Uterus (tissue), 4 donors: Measurements from ENCODE around the gene DCHS2. TPM values are rescaled to one million over a fixed set of nuclear protein-coding genes. Genes with fewer than 3 reads are reported as not detected.

ENCODE experiments used
- DNase-seq, 2 donors: peaks; one replicate each; pipeline ENCODE4 v3.0.0-alpha.2; 2019 to 2020
- H3K27ac ChIP-seq, 2 donors: fragments of 200-600 bp; sonication (generic); 1 replicate in 1 of 2; 2 replicates in 1 of 2; pipeline ENCODE4 v1.5.1; 2016 to 2018
- H3K27me3 ChIP-seq, 2 donors: fragments of 200-600 bp; sonication (generic); one replicate each; pipeline ENCODE4 v1.5.1; 2018 to 2019; ENCODE audit warnings: control low read depth in 1 of 2
- H3K36me3 ChIP-seq, 2 donors: fragments of 200-600 bp; sonication (generic); one replicate each; pipeline ENCODE4 v1.5.1; 2019; ENCODE audit warnings: control low read depth in 1 of 2
- H3K4me1 ChIP-seq, 2 donors: fragments of 200-600 bp; sonication (generic); one replicate each; pipeline ENCODE4 v1.5.1; 2018 to 2019; ENCODE audit warnings: control low read depth in 1 of 2
- H3K4me3 ChIP-seq, 2 donors: fragments of 200-600 bp; sonication (generic); 1 replicate in 1 of 2; 2 replicates in 1 of 2; pipeline ENCODE4 v1.5.1; 2018 to 2019; ENCODE audit warnings: mild to moderate bottlenecking in 1 of 2
- H3K9me3 ChIP-seq, 2 donors: fragments of 200-600 bp; sonication (generic); one replicate each; pipeline ENCODE4 v1.5.1; 2019; ENCODE audit warnings: control low read depth in 1 of 2
- POLR2A ChIP-seq, 2 donors: fragments of 450-650 bp; IDR thresholded peaks; one replicate each; pipeline ENCODE4 v1.6.1; 2016; ENCODE audit warnings: antibody characterized with exemption in 2 of 2, mild to moderate bottlenecking in 1 of 2, moderate library complexity in 1 of 2
- intact Hi-C: fragments of 100-400 bp; cut with DNase I; formaldehyde crosslinking; loops from one replicate; pipeline ENCODE4 v1.15.1; 2023; ENCODE audit warnings: low total_unique reads
- total RNA-seq, 4 donors: library from RNA; depleted of rRNA in 3 of 4; stranded (reverse); fragments of >200 nt in 3 of 4; gene quantifications; one replicate each; pipeline versions ENCODE4 v1.1.0 to v1.2.4, GENCODE V29; 2014 to 2023
- TF ChIP-seq, protein P1 (sequence below), 4 experiments: fragments of 200-600 bp in 2 of 4; fragments of 450-650 bp in 2 of 4; sonication (generic) in 2 of 4; IDR thresholded peaks; one replicate each; pipeline ENCODE4 v1.5.1; 2016 to 2019; ENCODE audit warnings: antibody characterized with exemption in 4 of 4, mild to moderate bottlenecking in 2 of 4, moderate library complexity in 1 of 4
- donor health status: DM: yes; HTN: yes; CAD: no.

The DCHS2 gene
- total RNA-seq, 4 donors from 2014 or later, result 10.6 to 51.4 (median 17.5) TPM

DNA sequence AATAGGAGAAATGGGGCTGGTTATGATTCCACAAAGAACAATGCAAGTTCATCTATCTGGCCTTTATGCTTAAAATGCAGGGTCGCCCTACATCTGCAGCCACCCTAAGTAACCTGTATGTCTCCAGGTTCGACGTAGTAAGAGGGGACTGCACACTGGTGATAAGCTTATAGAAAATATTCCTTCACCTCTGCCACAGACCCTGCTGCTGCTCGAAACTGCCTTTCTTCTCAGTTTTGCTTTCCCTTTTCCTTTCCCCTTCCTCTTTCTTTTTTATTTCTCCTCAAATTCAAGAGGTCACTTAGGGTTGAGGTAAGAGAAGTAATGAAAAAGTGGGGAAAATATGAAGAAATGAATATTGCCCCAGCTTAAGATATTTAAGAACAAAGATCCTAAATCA is 123.5 kb downstream of the DCHS2 start:
- no peak overlapping the region for H3K4me3 ChIP-seq
- peak overlapping the region; percentile 14 to 34 for H3K27ac ChIP-seq
- H3K27me3 ChIP-seq, result no peaks in the 10 kb centered on the region
- H3K9me3 ChIP-seq, result no peaks in the 10 kb centered on the region
- DNase-seq, result no peak
- intact Hi-C loops, result no loop called here
- peaks cover 0 to 4% of the 10 kb centered on the region in 2 donors for H3K4me1 ChIP-seq
- no peaks in the 10 kb centered on the region for H3K36me3 ChIP-seq
- TF ChIP-seq POLR2A (IDR thresholded peaks at IDR 0.05), result no peak

DNA sequence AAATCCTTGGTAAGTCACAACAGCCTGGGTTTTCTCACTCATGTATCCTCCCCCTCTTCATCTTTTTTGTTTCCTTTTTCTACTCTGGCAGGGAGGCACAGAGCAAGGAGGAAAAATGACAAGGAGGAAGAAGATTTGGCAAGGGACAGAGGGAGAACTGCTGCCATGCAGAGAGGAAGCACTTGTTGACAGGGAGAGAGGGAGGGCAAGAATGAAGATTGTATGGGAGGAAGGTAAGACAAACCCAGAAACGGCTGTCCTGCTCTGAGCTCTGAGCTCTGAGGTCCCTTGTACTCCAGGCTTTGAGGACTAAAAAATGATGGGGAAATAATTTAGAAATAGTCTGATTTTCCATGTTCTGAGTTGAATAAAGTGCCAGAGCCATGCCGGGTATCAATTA is 123.9 kb downstream of the DCHS2 start:
- peak overlapping the region; percentile 14 to 76 for H3K27ac ChIP-seq
- intact Hi-C loops, result no loop called here
- H3K36me3 ChIP-seq, result no peaks in the 10 kb centered on the region
- no peaks in the 10 kb centered on the region for H3K27me3 ChIP-seq
- H3K4me3 ChIP-seq, result no peak overlapping the region
- H3K4me1 ChIP-seq, result peaks cover 0 to 4% of the 10 kb centered on the region in 2 donors
- DNase-seq, result no peak
- H3K9me3 ChIP-seq, result no peaks in the 10 kb centered on the region
- TF ChIP-seq, protein P1, sequence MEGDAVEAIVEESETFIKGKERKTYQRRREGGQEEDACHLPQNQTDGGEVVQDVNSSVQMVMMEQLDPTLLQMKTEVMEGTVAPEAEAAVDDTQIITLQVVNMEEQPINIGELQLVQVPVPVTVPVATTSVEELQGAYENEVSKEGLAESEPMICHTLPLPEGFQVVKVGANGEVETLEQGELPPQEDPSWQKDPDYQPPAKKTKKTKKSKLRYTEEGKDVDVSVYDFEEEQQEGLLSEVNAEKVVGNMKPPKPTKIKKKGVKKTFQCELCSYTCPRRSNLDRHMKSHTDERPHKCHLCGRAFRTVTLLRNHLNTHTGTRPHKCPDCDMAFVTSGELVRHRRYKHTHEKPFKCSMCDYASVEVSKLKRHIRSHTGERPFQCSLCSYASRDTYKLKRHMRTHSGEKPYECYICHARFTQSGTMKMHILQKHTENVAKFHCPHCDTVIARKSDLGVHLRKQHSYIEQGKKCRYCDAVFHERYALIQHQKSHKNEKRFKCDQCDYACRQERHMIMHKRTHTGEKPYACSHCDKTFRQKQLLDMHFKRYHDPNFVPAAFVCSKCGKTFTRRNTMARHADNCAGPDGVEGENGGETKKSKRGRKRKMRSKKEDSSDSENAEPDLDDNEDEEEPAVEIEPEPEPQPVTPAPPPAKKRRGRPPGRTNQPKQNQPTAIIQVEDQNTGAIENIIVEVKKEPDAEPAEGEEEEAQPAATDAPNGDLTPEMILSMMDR (IDR thresholded peaks at IDR 0.05), result no peak
- TF ChIP-seq POLR2A (IDR thresholded peaks at IDR 0.05), result no peak

DNA sequence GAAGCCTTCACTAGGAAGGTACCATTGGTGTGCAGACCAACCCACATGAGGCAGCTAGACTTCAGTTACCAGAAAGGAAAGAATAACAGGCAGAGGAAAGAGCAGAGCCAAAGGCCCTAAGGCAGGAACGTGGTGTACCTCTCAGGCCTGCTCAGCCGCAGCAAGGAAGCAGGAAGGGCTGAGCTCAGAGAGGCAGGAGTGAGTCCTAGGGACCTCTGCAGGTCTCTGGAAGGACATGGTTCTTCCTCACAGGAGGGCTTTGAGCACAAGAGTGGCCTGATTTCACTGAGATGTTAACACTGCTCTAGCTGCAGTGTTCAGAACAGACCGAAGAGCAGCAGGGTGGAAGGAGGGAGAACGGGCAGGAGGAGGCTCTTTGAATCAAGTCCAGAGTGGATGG is 124.6 kb downstream of the DCHS2 start:
- intact Hi-C loops, result no loop called here
- TF ChIP-seq, protein P1 (IDR thresholded peaks at IDR 0.05), result no peak
- no peak for TF ChIP-seq POLR2A (IDR thresholded peaks at IDR 0.05)
- Histone ChIP-seq H3K27ac (peak overlapping the region; percentile 10 to 76), H3K27me3 (no peaks in the 10 kb centered on the region), H3K36me3 (no peaks in the 10 kb centered on the region), H3K4me3 (no peak overlapping the region), H3K9me3 (no peaks in the 10 kb centered on the region), H3K4me1 (peaks cover 0 to 4% of the 10 kb centered on the region in 2 donors)
- no peak for DNase-seq

DNA sequence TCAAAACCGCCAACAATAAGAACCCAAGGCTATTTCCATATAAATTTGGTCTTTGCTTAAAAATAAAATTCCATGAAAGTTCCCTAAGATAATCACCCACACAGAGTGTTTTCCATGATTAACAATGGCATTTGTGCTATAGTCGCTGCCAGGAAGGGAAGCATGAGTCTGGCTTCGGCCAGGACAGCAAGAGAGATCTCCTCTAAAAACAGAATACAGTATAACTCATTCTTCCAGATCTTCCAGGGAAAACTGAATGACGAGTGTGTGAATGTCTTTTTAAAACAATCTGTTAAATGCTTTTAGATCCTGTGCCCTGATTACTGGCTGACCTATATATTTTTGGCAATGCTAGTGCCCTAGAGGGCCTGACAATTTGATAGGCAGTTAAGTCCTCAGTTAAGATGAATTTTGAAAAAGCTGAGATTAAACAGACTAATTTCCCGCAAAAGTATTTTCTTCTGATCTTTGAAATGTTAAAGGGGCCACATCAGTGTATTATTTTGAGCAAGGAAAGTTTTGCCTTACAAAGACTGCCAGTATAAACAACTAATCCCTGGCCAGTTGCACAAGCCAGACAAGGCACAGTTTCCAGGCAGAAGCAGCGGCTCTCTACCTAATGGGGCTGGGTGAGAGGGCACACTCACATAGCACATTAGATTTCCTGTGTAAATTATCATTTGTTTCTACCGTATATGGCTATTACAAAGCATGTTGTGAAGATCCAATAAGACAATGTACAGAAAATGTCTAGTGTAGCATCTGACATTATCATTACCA is 127.3 kb downstream of the DCHS2 start:
- no peak for TF ChIP-seq POLR2A (IDR thresholded peaks at IDR 0.05)
- TF ChIP-seq, protein P1 (IDR thresholded peaks at IDR 0.05), result no peak
- Histone ChIP-seq H3K27ac (no peak overlapping the region), H3K4me1 (peaks cover 0 to 4% of the 10 kb centered on the region in 2 donors), H3K9me3 (no peaks in the 10 kb centered on the region), H3K36me3 (no peaks in the 10 kb centered on the region), H3K4me3 (no peak overlapping the region), H3K27me3 (no peaks in the 10 kb centered on the region)
- intact Hi-C loops, result no loop called here
- no peak for DNase-seq

DNA sequence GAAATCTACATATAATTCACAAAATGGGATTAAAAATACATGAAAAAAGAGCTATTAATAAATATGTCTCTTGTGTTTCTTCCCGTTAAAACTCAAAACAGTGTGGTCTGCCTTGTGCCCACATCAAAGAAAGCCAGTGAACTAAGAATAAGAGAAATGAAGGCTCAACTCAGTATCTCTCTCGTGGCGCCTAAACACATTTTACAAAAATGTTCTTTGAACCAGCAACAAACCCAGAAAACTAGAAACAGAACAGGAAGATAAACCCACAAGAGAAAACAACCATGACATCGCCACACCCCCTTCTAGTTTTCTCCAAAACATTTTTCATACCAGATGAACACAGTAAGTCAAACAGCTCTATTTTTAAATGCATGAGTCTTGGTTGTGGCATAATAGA is 130.1 kb downstream of the DCHS2 start:
- intact Hi-C loops, result no loop called here
- Histone ChIP-seq H3K36me3 (no peaks in the 10 kb centered on the region), H3K27ac (no peak overlapping the region), H3K27me3 (no peaks in the 10 kb centered on the region), H3K9me3 (no peaks in the 10 kb centered on the region), H3K4me3 (no peak overlapping the region), H3K4me1 (no peaks in the 10 kb centered on the region)
- TF ChIP-seq, protein P1 (IDR thresholded peaks at IDR 0.05), result no peak
- no peak for TF ChIP-seq POLR2A (IDR thresholded peaks at IDR 0.05)
- no peak for DNase-seq
